22Rv1 (cell line): ENCODE measurements around the gene RORC.

Source experiments
- H3K27ac ChIP-seq: fragments of 450-650 bp; 2 replicates; pipeline ENCODE4 v1.5.1; 2017
- CTCF ChIP-seq: fragments of 450-650 bp; IDR thresholded peaks from 2 replicates; pipeline ENCODE4 v1.5.1; 2017; ENCODE audit warnings: mild to moderate bottlenecking
- ZFX ChIP-seq: fragments of 450-650 bp; IDR thresholded peaks from 2 replicates; pipeline ENCODE4 v1.6.1; 2017; ENCODE audit warnings: antibody characterized with exemption, borderline replicate concordance

Gene RORC

GRCh38 chr1:151838222-151839081 lies 6.8 kb upstream of the RORC start:
- H3K27ac ChIP-seq, result peak overlapping the region; percentile 98
- TF ChIP-seq CTCF (no peak), ZFX (no peak)

DNA sequence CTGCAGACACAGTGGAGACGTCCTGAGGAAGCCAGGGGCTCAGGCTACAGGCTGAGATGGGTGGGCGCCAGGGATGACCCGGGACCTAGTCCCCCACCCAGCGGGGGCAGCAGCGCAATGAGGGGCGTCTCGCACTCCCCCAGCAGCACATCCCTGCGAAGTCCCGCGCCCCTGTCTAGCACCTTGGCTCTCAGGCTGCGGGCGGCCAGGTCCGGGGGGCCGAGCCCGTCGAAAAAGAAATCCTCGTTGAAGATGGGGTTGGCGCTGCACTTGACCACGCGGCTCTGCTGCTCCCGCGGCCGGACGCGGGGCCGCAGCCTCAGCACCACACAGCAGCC lies 6.3 kb upstream of the RORC start:
- TF ChIP-seq CTCF (no peak), ZFX (no peak)
- H3K27ac ChIP-seq, result peak overlapping the region; percentile 98

GRCh38 chr1:151837197-151837596 lies 5.6 kb upstream of the RORC start:
- H3K27ac ChIP-seq, result peak overlapping the region; percentile 98
- no peak for TF ChIP-seq ZFX
- no peak for TF ChIP-seq CTCF

DNA sequence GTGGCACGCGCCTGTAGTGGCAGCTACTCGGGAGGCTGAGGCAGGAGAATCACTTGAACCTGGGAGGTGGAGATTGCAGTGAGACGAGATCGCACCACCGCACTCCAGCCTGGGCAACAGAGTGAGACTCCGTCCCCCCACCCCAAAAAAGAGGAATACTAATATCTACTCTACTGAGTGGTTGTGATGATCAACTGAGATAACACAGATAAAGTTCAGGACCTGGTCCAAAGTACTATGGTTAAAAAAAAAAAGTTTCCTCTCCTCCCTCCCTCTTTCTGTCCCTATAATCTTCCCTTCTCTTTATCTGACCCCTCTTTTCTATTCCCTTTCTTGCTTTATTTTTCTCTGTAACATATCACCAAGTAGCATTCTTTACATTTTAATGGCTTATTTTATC lies 4.0 kb upstream of the RORC start:
- no peak for TF ChIP-seq ZFX
- TF ChIP-seq CTCF, result no peak
- H3K27ac ChIP-seq, result peak overlapping the region; percentile 98

GRCh38 chr1:151834239-151834638 lies 2.6 kb upstream of the RORC start:
- H3K27ac ChIP-seq, result 0 out of 2 replicates have a peak overlapping the region, but pooled peaks have one; percentile 74
- TF ChIP-seq CTCF (no peak), ZFX (no peak)

- H3K27ac ChIP-seq, result peak overlapping the region; percentile 74; the same call in 1 of the 2 replicates
- TF ChIP-seq ZFX, result no peak
- TF ChIP-seq CTCF, result no peak
Measured at GRCh38 chr1:151833172-151833900, 1.7 kb upstream of the RORC start.
